GM12878 (cell line): ENCODE results near the gene MICAL3. TPM values are rescaled to one million over a fixed set of nuclear protein-coding genes. Genes with fewer than 3 reads are reported as not detected.

ENCODE experiments used
- ATAC-seq: fragments of 200-7000 bp; cut with Tn5 transposase; 3 replicates; pipeline ENCODE4 v1.9.1; 2020; ENCODE audit warnings: mild to moderate bottlenecking, moderate library complexity
- BruUV-seq: library from RNA; stranded (reverse); fragments of 400-500 nt; replicated peaks from 2 replicates; lab custom pipeline; 2021; lab: Mats Ljungman, UMichigan
- CTCF ChIA-PET: fragments of 300-600 bp; sonication (Branson Sonifier 250); formaldehyde crosslinking; extraction: SDS; loops from one replicate; lab custom pipeline; 2021; ENCODE audit warnings: inconsistent platforms; lab: Yijun Ruan, JAX
- POLR2A ChIA-PET: fragments of 350-600 bp; formaldehyde crosslinking; extraction: SDS; loops from one replicate; lab custom pipeline; 2021; ENCODE audit warnings: inconsistent platforms; lab: Charles Lee
- RAD21 ChIA-PET: fragments of 300-600 bp; sonication (Branson Sonifier 250); formaldehyde crosslinking; loops from one replicate; lab custom pipeline; 2023; ENCODE audit warnings: antibody characterized with exemption; ENCODE audit not compliant: unreplicated experiment; lab: Charles Lee
- SMC1A ChIA-PET: fragments of 300-600 bp; sonication (Branson Sonifier 250); formaldehyde crosslinking; loops from one replicate; lab custom pipeline; 2023; ENCODE audit not compliant: unreplicated experiment, uncharacterized antibody; lab: Charles Lee
- DNase-seq: peaks from one replicate; pipeline ENCODE4 v3.0.0-alpha.2; 2011; ENCODE audit warnings: low read depth, low spot score
- FAIRE-seq: peaks from 3 replicates; lab custom pipeline; 2011; peaks lifted over from hg19 to GRCh38; lab: Jason Lieb, UNC
- H2AFZ ChIP-seq: 2 replicates; pipeline ENCODE4 v1.6.0; 2011; ENCODE audit warnings: low read depth, low read length, control low read depth; ENCODE audit not compliant: control insufficient read depth
- H3K27ac ChIP-seq: 2 replicates; pipeline ENCODE4 v1.5.1; 2011; ENCODE audit warnings: control low read depth; ENCODE audit not compliant: control insufficient read depth, insufficient read depth
- H3K27me3 ChIP-seq, 2 experiments: replicated peaks in 1 of 2; 2 replicates each; pipeline versions ENCODE4 v1.6.0 to v1.6.1; 2011; ENCODE audit warnings: low read length in 1 of 2; ENCODE audit not compliant: control insufficient read depth in 2 of 2, insufficient read depth in 2 of 2
- H3K36me3 ChIP-seq, 2 experiments: 2 replicates each; pipeline ENCODE4 v1.5.1; 2011; ENCODE audit warnings: low read length in 1 of 2; ENCODE audit not compliant: control insufficient read depth in 2 of 2, insufficient read depth in 2 of 2
- H3K4me1 ChIP-seq: 2 replicates; pipeline ENCODE4 v1.6.1; 2011; ENCODE audit warnings: mild to moderate bottlenecking, low read length, moderate library complexity, mixed read lengths; ENCODE audit not compliant: control insufficient read depth, insufficient read depth
- H3K4me2 ChIP-seq: 2 replicates; pipeline ENCODE4 v1.6.0; 2011; ENCODE audit warnings: control low read depth; ENCODE audit not compliant: control insufficient read depth, insufficient read depth
- H3K4me3 ChIP-seq: fragments of 200-600 bp; sonication (generic); 2 replicates; pipeline ENCODE4 v1.5.1; 2016
- H3K79me2 ChIP-seq: 2 replicates; pipeline ENCODE4 v1.6.0; 2011; ENCODE audit warnings: low read length; ENCODE audit not compliant: control insufficient read depth, insufficient read depth
- H3K9ac ChIP-seq: 2 replicates; pipeline ENCODE4 v1.8.0; 2011; ENCODE audit warnings: low read length, control low read depth, mixed read lengths; ENCODE audit not compliant: control insufficient read depth, insufficient read depth
- H3K9me3 ChIP-seq: replicated peaks from 3 replicates; pipeline ENCODE4 v1.5.1; 2011; ENCODE audit warnings: mild to moderate bottlenecking, low read length; ENCODE audit not compliant: control insufficient read depth, insufficient read depth
- H4K20me1 ChIP-seq: 2 replicates; pipeline ENCODE4 v1.6.0; 2011; ENCODE audit not compliant: control insufficient read depth, insufficient read depth
- BACH1 ChIP-seq: fragments of 450-650 bp; IDR thresholded peaks from 2 replicates; pipeline ENCODE4 v1.6.1; 2017; ENCODE audit warnings: mild to moderate bottlenecking, borderline replicate concordance
- CEBPB ChIP-seq, 2 experiments: fragments of 150-350 bp in 1 of 2; IDR thresholded peaks; 2 replicates each; pipeline ENCODE4 v1.6.1; 2012 to 2014; ENCODE audit warnings: low read depth in 2 of 2, low read length in 2 of 2, borderline replicate concordance in 1 of 2, inconsistent platforms in 1 of 2
- ESRRA ChIP-seq: IDR thresholded peaks from 2 replicates; pipeline ENCODE4 v1.6.1; 2012; ENCODE audit warnings: mild to moderate bottlenecking, low read length, improper control_type of control experiment
- NRF1 ChIP-seq: conservative IDR thresholded peaks from 2 replicates; pipeline ENCODE4 v1.6.1; 2011; ENCODE audit warnings: mild to moderate bottlenecking, low read depth, low read length, improper control_type of control experiment
- POLR2AphosphoS5 ChIP-seq: IDR thresholded peaks from 2 replicates; pipeline ENCODE4 v1.6.1; 2011; ENCODE audit warnings: mild to moderate bottlenecking, low read length, inconsistent platforms
- POU2F2 ChIP-seq: IDR thresholded peaks from 3 replicates; pipeline ENCODE4 v1.6.1; 2011; ENCODE audit warnings: low read depth, mild to moderate bottlenecking, low read length, borderline replicate concordance
- RCOR1 ChIP-seq: conservative IDR thresholded peaks from 2 replicates; pipeline ENCODE4 v1.6.1; 2012; ENCODE audit warnings: low read depth, low read length, improper control_type of control experiment
- SMAD5 ChIP-seq: IDR thresholded peaks from 2 replicates; pipeline ENCODE4 v1.6.1; 2016; ENCODE audit warnings: antibody characterized with exemption, low read depth
- SUZ12 ChIP-seq: fragments of 200-600 bp; sonication (generic); IDR thresholded peaks from one replicate; pipeline ENCODE4 v1.6.1; 2018; ENCODE audit warnings: antibody characterized with exemption, mild to moderate bottlenecking; ENCODE audit not compliant: unreplicated experiment
- YBX1 ChIP-seq: fragments of 450-650 bp; IDR thresholded peaks from 2 replicates; pipeline ENCODE4 v1.6.1; 2016; ENCODE audit warnings: antibody characterized with exemption
- WGBS: methylation state at CpG from one replicate; pipeline ENCODE4 v1.1.6; 2016; ENCODE audit warnings: low lambda C conversion rate; ENCODE audit not compliant: insufficient replicate concordance, insufficient coverage; ENCODE audit errors: missing lambda C conversion rate; 5-methylcytosine and 5-hydroxymethylcytosine counted together
- in situ Hi-C: fragments of 300-500 bp; cut with MboI; formaldehyde crosslinking; loops from 9 replicates; pipeline ENCODE4 v1.14.3; 2018; ENCODE audit warnings: mixed read lengths
- intact Hi-C: fragments of 100-400 bp; cut with micrococcal nuclease; formaldehyde crosslinking; loops from one replicate; pipeline ENCODE4 v1.14.2; 2022; ENCODE audit not compliant: unreplicated experiment
- polyA plus RNA-seq, 11 experiments: library from polyadenylated mRNA; depleted of rRNA in 4 of 11; unstranded in 6 of 11; stranded (reverse) in 5 of 11; fragments of >200 nt; fragmentation: Nextera tagmentation in 4 of 11; fragmentation: Illumina TruSeq in 1 of 11; extraction: Ambion mirVana in 4 of 11; extraction: Trizol in 1 of 11; gene quantifications; 1 replicate in 1 of 11; 2 replicates in 10 of 11; pipeline versions ENCODE4 v1.2.1 to v1.2.3, GENCODE V29; 2011 to 2016; ENCODE audit warnings: inconsistent platforms in 2 of 11, missing spikeins in 2 of 11, low read depth in 1 of 11
- total RNA-seq, 4 experiments: library from RNA; depleted of rRNA in 3 of 4; stranded (reverse); fragments of >200 nt in 3 of 4; fragmentation: Illumina TruSeq in 1 of 4; extraction: Trizol in 1 of 4; gene quantifications; 2 replicates each; pipeline versions ENCODE4 v1.2.1 to v1.2.3, GENCODE V29; 2013 to 2021
- TF ChIP-seq, protein P1 (sequence below): fragments of 450-650 bp; IDR thresholded peaks from 2 replicates; pipeline ENCODE4 v1.6.1; 2016; ENCODE audit warnings: mild to moderate bottlenecking
- TF ChIP-seq, protein P2 (sequence below): IDR thresholded peaks from 2 replicates; pipeline ENCODE4 v1.6.1; 2011; ENCODE audit warnings: low read depth, mild to moderate bottlenecking, low read length, moderate library complexity, borderline replicate concordance; ENCODE audit errors: extremely low read depth

Gene MICAL3
- total and polyA plus RNA-seq, 10 of the 15 experiments (the other 5 are each of a cell fraction or from before 2014, with no cell fraction given) = 2.6 to 92.2 (median 24.0) TPM

DNA sequence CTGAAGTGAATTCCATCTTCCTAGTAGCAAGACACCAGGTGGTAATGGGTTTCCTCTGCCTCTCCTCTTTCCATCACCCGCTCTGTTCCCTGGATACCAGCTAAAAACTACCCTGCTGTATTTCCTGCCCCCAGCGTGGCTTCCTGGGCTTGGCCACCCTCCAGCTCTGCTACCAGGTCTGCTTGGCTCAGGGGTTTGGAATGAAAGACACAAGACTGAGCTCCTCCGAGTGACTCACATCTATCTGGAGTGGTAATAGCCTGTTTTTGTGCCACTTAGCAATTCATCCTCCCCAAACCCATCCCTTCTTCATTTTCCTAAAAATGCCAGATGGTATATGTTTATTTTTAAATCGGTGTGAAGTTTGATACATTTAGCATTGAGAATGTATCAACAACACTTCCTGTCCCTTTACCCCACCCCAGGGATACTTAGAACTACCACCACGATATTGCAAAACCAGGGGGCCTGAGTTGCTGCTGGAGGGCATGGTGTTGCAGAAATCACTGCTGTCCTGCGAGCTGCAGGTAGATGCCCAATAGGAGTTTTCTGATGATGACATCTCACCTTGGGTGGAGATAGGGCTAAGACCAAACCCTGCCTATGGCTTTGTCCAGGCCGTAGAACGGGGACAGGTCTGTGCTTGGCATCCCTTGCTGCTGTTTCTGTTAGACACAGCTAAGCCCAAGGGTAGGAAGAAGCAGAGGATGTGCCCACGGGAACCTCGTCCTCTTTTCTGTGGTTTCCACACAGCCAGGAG is 7.5 kb upstream of the MICAL3 start:
- POLR2A ChIA-PET = interaction anchor here (0.5 kb wide), 1 partner anchor 108 kb away, joined by 3 read pairs; no protein-coding TSS in a partner anchor
- intact Hi-C loops = no loop called here
- H3K36me3 ChIP-seq = no peaks in the 10 kb centered on the region
- no peak for FAIRE-seq
- H3K27ac ChIP-seq = no peak overlapping the region
- RAD21 ChIA-PET = interaction anchor here (0.9 to 1.4 kb wide), 2 partner anchors 25 to 44 kb away, joined by 3 to 4 read pairs; no protein-coding TSS in a partner anchor
- H3K4me2 ChIP-seq = no peak overlapping the region
- no TSS peak for BruUV-seq
- TF ChIP-seq SUZ12 = no peak
- no peak for TF ChIP-seq NRF1
- TF ChIP-seq POLR2AphosphoS5 = no peak
- no peak for TF ChIP-seq RCOR1
- no peak for TF ChIP-seq POU2F2
- no peak for TF ChIP-seq BACH1
- no peak for TF ChIP-seq SMAD5
- no peak for TF ChIP-seq ESRRA
- TF ChIP-seq CEBPB (IDR thresholded peaks at IDR 0.05; ENCODE audit: borderline replicate concordance in 1 of 2, low read depth in 2 of 2, low read length in 2 of 2) = no peak
- TF ChIP-seq YBX1 = no peak
- TF ChIP-seq, protein P1, sequence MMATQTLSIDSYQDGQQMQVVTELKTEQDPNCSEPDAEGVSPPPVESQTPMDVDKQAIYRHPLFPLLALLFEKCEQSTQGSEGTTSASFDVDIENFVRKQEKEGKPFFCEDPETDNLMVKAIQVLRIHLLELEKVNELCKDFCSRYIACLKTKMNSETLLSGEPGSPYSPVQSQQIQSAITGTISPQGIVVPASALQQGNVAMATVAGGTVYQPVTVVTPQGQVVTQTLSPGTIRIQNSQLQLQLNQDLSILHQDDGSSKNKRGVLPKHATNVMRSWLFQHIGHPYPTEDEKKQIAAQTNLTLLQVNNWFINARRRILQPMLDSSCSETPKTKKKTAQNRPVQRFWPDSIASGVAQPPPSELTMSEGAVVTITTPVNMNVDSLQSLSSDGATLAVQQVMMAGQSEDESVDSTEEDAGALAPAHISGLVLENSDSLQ = no peak
- TF ChIP-seq, protein P2, sequence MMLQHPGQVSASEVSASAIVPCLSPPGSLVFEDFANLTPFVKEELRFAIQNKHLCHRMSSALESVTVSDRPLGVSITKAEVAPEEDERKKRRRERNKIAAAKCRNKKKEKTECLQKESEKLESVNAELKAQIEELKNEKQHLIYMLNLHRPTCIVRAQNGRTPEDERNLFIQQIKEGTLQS = no peak
- CTCF ChIA-PET = interaction anchor here (0.7 to 1.7 kb wide), 4 partner anchors 20 to 202 kb away, joined by 3 to 4 read pairs (median 3); no protein-coding TSS in a partner anchor
- H3K9ac ChIP-seq = no peak overlapping the region
- DNase-seq = no peak
- 33% methylated on average over 10 of the region's 10 CpGs for WGBS
- no peaks in the 10 kb centered on the region for H3K79me2 ChIP-seq
- H2AFZ ChIP-seq = no peak overlapping the region
- H3K9me3 ChIP-seq = no peaks in the 10 kb centered on the region
- SMC1A ChIA-PET = interaction anchor here (1.5 to 11.6 kb wide), 2 partner anchors 26 to 41 kb away, joined by 4 to 98 read pairs; partner anchors contain the start of gene PEX26
- H3K27me3 ChIP-seq = no peaks in the 10 kb centered on the region; a peak in 1 of 4 replicates
- no peak overlapping the region for H3K4me3 ChIP-seq
- in situ Hi-C loops = no loop called here
- H3K4me1 ChIP-seq = peaks cover 5% of the 10 kb centered on the region; the same call in 1 of the 2 replicates
- H4K20me1 ChIP-seq = no peaks in the 10 kb centered on the region
- ATAC-seq = no peak
